IMR-90 (cell line): ENCODE data around the gene FOXP1.

Experiments used
- BHLHE40 ChIP-seq: fragments of 150-350 bp; IDR thresholded peaks from 2 replicates; pipeline ENCODE4 v1.6.1; 2016; ENCODE audit warnings: mild to moderate bottlenecking, low read depth, low read length
- CEBPB ChIP-seq: IDR thresholded peaks from 2 replicates; pipeline ENCODE4 v1.6.1; 2012; ENCODE audit warnings: low read depth, low read length, improper control_type of control experiment
- CHD1 ChIP-seq: IDR thresholded peaks from 2 replicates; pipeline ENCODE4 v1.6.1; 2012; ENCODE audit warnings: low read depth, low read length, improper control_type of control experiment
- CTCF ChIP-seq: conservative IDR thresholded peaks from 2 replicates; pipeline ENCODE4 v1.5.1; 2012; ENCODE audit warnings: mild to moderate bottlenecking, low read depth, low read length, improper control_type of control experiment
- ELK1 ChIP-seq: fragments of 150-350 bp; IDR thresholded peaks from 2 replicates; pipeline ENCODE4 v1.6.1; 2016; ENCODE audit warnings: low read depth, mild to moderate bottlenecking, low read length, moderate library complexity, borderline replicate concordance
- FOS ChIP-seq: fragments of 150-350 bp; IDR thresholded peaks from 2 replicates; pipeline ENCODE4 v1.6.1; 2016; ENCODE audit warnings: low read depth, low read length
- MAFK ChIP-seq: IDR thresholded peaks from 2 replicates; pipeline ENCODE4 v1.6.1; 2012; ENCODE audit warnings: low read depth, low read length, improper control_type of control experiment
- MAZ ChIP-seq: IDR thresholded peaks from 2 replicates; pipeline ENCODE4 v1.6.1; 2012; ENCODE audit warnings: low read depth, mild to moderate bottlenecking, low read length, improper control_type of control experiment, moderate library complexity, borderline replicate concordance
- MXI1 ChIP-seq: IDR thresholded peaks from 2 replicates; pipeline ENCODE4 v1.6.1; 2012; ENCODE audit warnings: low read depth, mild to moderate bottlenecking, low read length, moderate library complexity, borderline replicate concordance
- POLR2A ChIP-seq: IDR thresholded peaks from 2 replicates; pipeline ENCODE4 v1.6.1; 2012; ENCODE audit warnings: mild to moderate bottlenecking, low read depth, low read length
- RAD21 ChIP-seq: IDR thresholded peaks from 2 replicates; pipeline ENCODE4 v1.6.1; 2012; ENCODE audit warnings: low read length, improper control_type of control experiment
- RFX5 ChIP-seq: IDR thresholded peaks from 2 replicates; pipeline ENCODE4 v1.8.0; 2012; ENCODE audit warnings: low read depth, mild to moderate bottlenecking, low read length, moderate library complexity

GRCh38 chr3:71057526-71057894, 526.0 kb downstream of the FOXP1 start:
- TF ChIP-seq CTCF (no peak), MAFK (no peak), POLR2A (no peak), RAD21 (no peak), MXI1 (no peak), ELK1 (no peak), MAZ (no peak), RFX5 (no peak), CEBPB (no peak), BHLHE40 (no peak), FOS (no peak), CHD1 (no peak)
